K562 (cell line): ENCODE results near the gene EMC8. TPM values are rescaled to one million over a fixed set of nuclear protein-coding genes. Genes with fewer than 3 reads are reported as not detected.

ENCODE experiments used
- ATAC-seq: fragments of 200-7000 bp; cut with Tn5 transposase; 3 replicates; pipeline ENCODE4 v1.9.1; 2020; ENCODE audit warnings: moderate library complexity
- BruUV-seq: library from RNA; stranded (reverse); fragments of 400-500 nt; replicated peaks from 2 replicates; lab custom pipeline; 2021; lab: Mats Ljungman, UMichigan
- CTCF ChIA-PET: fragments of 300-600 bp; formaldehyde crosslinking; extraction: SDS; loops from one replicate; lab custom pipeline; 2021; ENCODE audit warnings: low intra/inter-chr PET ratio; lab: Yijun Ruan, JAX
- POLR2A ChIA-PET: fragments of 300-600, 350-650 bp; sonication (Branson Sonifier 250); formaldehyde crosslinking; extraction: SDS; loops from one replicate; lab custom pipeline; 2021; ENCODE audit warnings: antibody characterized with exemption, inconsistent platforms; lab: Yijun Ruan, JAX
- DNase-seq, 4 experiments: peaks; one replicate each; pipeline versions ENCODE4 v3.0.0 to v3.0.0-alpha.2; 2011 to 2018; ENCODE audit warnings: low spot score in 3 of 4, mixed read lengths in 3 of 4; ENCODE audit errors: extremely low read depth in 1 of 4
- FAIRE-seq: peaks from 2 replicates; lab custom pipeline; 2011; peaks lifted over from hg19 to GRCh38; lab: Jason Lieb, UNC
- H2AFZ ChIP-seq: 2 replicates; pipeline ENCODE4 v1.6.0; 2011; ENCODE audit warnings: low read depth, low read length, control low read depth, inconsistent platforms
- H3K27ac ChIP-seq: fragments of 200-600 bp; 3 replicates; pipeline ENCODE4 v1.8.0; 2011; ENCODE audit warnings: low read depth, mild to moderate bottlenecking, control low read depth, inconsistent platforms, low read length, moderate library complexity, mixed read lengths; ENCODE audit errors: extremely low read depth
- H3K27me3 ChIP-seq, 2 experiments: fragments of 300-600 bp in 1 of 2; 2 replicates in 1 of 2; 3 replicates in 1 of 2; pipeline versions ENCODE4 v1.6.0 to v1.8.0; 2011; ENCODE audit warnings: inconsistent platforms in 2 of 2, low read length in 2 of 2, mild to moderate bottlenecking in 1 of 2, mixed read lengths in 1 of 2, moderate library complexity in 1 of 2; ENCODE audit not compliant: control insufficient read depth in 2 of 2, insufficient read depth in 2 of 2
- H3K36me3 ChIP-seq: fragments of 300-600 bp; 3 replicates; pipeline ENCODE4 v1.8.0; 2011; ENCODE audit warnings: mild to moderate bottlenecking, low read length, inconsistent platforms; ENCODE audit not compliant: control insufficient read depth, insufficient read depth
- H3K4me1 ChIP-seq, 2 experiments: fragments of 200-600 bp in 1 of 2; replicated peaks in 1 of 2; 2 replicates in 1 of 2; 3 replicates in 1 of 2; pipeline versions ENCODE4 v1.5.1 to v1.8.0; 2011; ENCODE audit warnings: inconsistent platforms in 2 of 2, low read length in 2 of 2, mild to moderate bottlenecking in 1 of 2, mixed read lengths in 1 of 2, moderate library complexity in 1 of 2; ENCODE audit not compliant: control insufficient read depth in 2 of 2, insufficient read depth in 2 of 2
- H3K4me2 ChIP-seq: 2 replicates; pipeline ENCODE4 v1.6.1; 2011; ENCODE audit warnings: low read length, control low read depth, inconsistent platforms, mixed read lengths; ENCODE audit not compliant: insufficient read depth
- H3K4me3 ChIP-seq: fragments of 200-600 bp; sonication (generic), shearing (Covaris generic); 2 replicates; pipeline ENCODE4 v1.5.1; 2016; ENCODE audit warnings: control low read depth, inconsistent platforms
- H3K79me2 ChIP-seq: fragments of 200-600 bp; 3 replicates; pipeline ENCODE4 v1.8.0; 2011; ENCODE audit warnings: low read length, inconsistent platforms; ENCODE audit not compliant: control insufficient read depth, insufficient read depth
- H3K9ac ChIP-seq, 2 experiments: 2 replicates each; pipeline versions ENCODE4 v1.6.0 to v1.6.1; 2011; ENCODE audit warnings: low read depth in 2 of 2, low read length in 2 of 2, control low read depth in 1 of 2, inconsistent platforms in 1 of 2, mild to moderate bottlenecking in 1 of 2, mixed read lengths in 1 of 2; ENCODE audit not compliant: insufficient read depth in 1 of 2
- H3K9me1 ChIP-seq: one replicate; pipeline ENCODE4 v1.6.0; 2011; ENCODE audit warnings: inconsistent platforms, mild to moderate bottlenecking, low read length, moderate library complexity; ENCODE audit not compliant: control insufficient read depth, insufficient read depth
- H3K9me3 ChIP-seq: replicated peaks from 2 replicates; pipeline ENCODE4 v1.5.1; 2011; ENCODE audit warnings: low read depth, low read length, inconsistent platforms; ENCODE audit not compliant: control insufficient read depth, insufficient read depth
- H4K20me1 ChIP-seq: replicated peaks from 2 replicates; pipeline ENCODE4 v1.6.1; 2011; ENCODE audit warnings: low read length, inconsistent platforms, mixed read lengths; ENCODE audit not compliant: control insufficient read depth, insufficient read depth
- CUX1 ChIP-seq: fragments of 200-800 bp; sonication (Bioruptor generic); IDR thresholded peaks from 2 replicates; pipeline ENCODE4 v1.6.1; 2016; ENCODE audit warnings: missing genetic modification characterization, missing compliant biosample characterization
- DNMT1 ChIP-seq: fragments of 450-650 bp; IDR thresholded peaks from 2 replicates; pipeline ENCODE4 v1.6.1; 2016; ENCODE audit warnings: antibody characterized with exemption, mild to moderate bottlenecking
- ELF4 ChIP-seq: fragments of 450-650 bp; formaldehyde crosslinking; IDR thresholded peaks from 2 replicates; pipeline ENCODE4 v1.4.0; 2022; ENCODE audit warnings: missing genetic modification characterization
- EP300 ChIP-seq: IDR thresholded peaks from 2 replicates; pipeline ENCODE4 v1.6.1; 2012; ENCODE audit warnings: low read length, improper control_type of control experiment
- ETV5 ChIP-seq: sonication (generic); formaldehyde crosslinking; IDR thresholded peaks from 2 replicates; pipeline ENCODE4 v1.4.0; 2020; ENCODE audit warnings: low read depth, mild to moderate bottlenecking, missing genetic modification reagents
- GABPA ChIP-seq: fragments of 200-800 bp; sonication (Bioruptor generic); conservative IDR thresholded peaks from 2 replicates; pipeline ENCODE4 v1.6.1; 2016; ENCODE audit warnings: low read depth, missing genetic modification characterization, missing compliant biosample characterization
- MEIS2 ChIP-seq: fragments of 450-650 bp; IDR thresholded peaks from 2 replicates; pipeline ENCODE4 v1.6.1; 2014; ENCODE audit warnings: mild to moderate bottlenecking; ENCODE audit not compliant: partially characterized antibody
- MYNN ChIP-seq, 2 experiments: sonication (generic); formaldehyde crosslinking in 1 of 2; IDR thresholded peaks; 2 replicates each; pipeline versions ENCODE4 v1.5.0 to v1.6.1; 2016 to 2020; ENCODE audit warnings: antibody characterized with exemption in 1 of 2, missing genetic modification reagents in 1 of 2
- RHOXF2B ChIP-seq: fragments of 250-450 bp; sonication (Bioruptor Pico); conservative IDR thresholded peaks from 2 replicates; pipeline ENCODE4 v1.5.1; 2021
- SAP30 ChIP-seq: fragments of 200-600 bp; sonication (generic); IDR thresholded peaks from 2 replicates; pipeline ENCODE4 v1.6.1; 2012; ENCODE audit warnings: borderline replicate concordance, low read depth, mild to moderate bottlenecking, moderate library complexity, low read length, control low read depth, inconsistent platforms; ENCODE audit not compliant: insufficient read depth, poor library complexity, severe bottlenecking
- SIN3B ChIP-seq: fragments of 450-650 bp; IDR thresholded peaks from 2 replicates; pipeline ENCODE4 v1.6.1; 2017; ENCODE audit warnings: low read depth, mild to moderate bottlenecking, moderate library complexity
- ZBTB8A ChIP-seq: fragments of 450-650 bp; IDR thresholded peaks from 2 replicates; pipeline ENCODE4 v1.6.1; 2018; ENCODE audit warnings: mild to moderate bottlenecking, moderate library complexity; ENCODE audit not compliant: partially characterized antibody
- ZNF644 ChIP-seq: fragments of 200-800 bp; sonication (Bioruptor generic); IDR thresholded peaks from 2 replicates; pipeline ENCODE4 v1.6.1; 2016; ENCODE audit warnings: low read depth, missing genetic modification characterization, missing compliant biosample characterization
- ZNF778 ChIP-seq: fragments of 450-650 bp; formaldehyde crosslinking; IDR thresholded peaks from 2 replicates; pipeline ENCODE4 v1.4.0; 2020; ENCODE audit warnings: mild to moderate bottlenecking, moderate library complexity
- WGBS: fragments of 100-300 bp; shearing (Covaris generic); methylation state at CpG from one replicate; pipeline ENCODE4 v1.1.6; 2016; ENCODE audit warnings: low coverage, mixed read lengths; ENCODE audit not compliant: insufficient coverage; ENCODE audit errors: missing lambda C conversion rate; 5-methylcytosine and 5-hydroxymethylcytosine counted together
- in situ Hi-C: fragments of 300-500 bp; cut with MboI; formaldehyde crosslinking; loops from 4 replicates; pipeline ENCODE4 v1.15.0; 2018; ENCODE audit warnings: inconsistent platforms, mixed read lengths
- intact Hi-C: fragments of 100-400 bp; cut with micrococcal nuclease; formaldehyde crosslinking; loops from 2 replicates; pipeline ENCODE4 v1.14.2; 2022
- polyA plus RNA-seq, 8 experiments: library from polyadenylated mRNA; depleted of rRNA in 4 of 8; stranded (reverse) in 5 of 8; unstranded in 3 of 8; fragments of >200 nt; fragmentation: Nextera tagmentation in 2 of 8; fragmentation: Illumina TruSeq in 1 of 8; extraction: Ambion mirVana in 2 of 8; extraction: Trizol in 1 of 8; gene quantifications; 2 replicates each; pipeline versions ENCODE4 v1.2.1 to v1.2.3, GENCODE V29; 2011 to 2014; ENCODE audit warnings: inconsistent platforms in 1 of 8, missing spikeins in 1 of 8
- total RNA-seq, 7 experiments: library from RNA; depleted of rRNA in 6 of 7; stranded (reverse); fragments of >200 nt in 6 of 7; fragmentation: Illumina TruSeq in 2 of 7; extraction: Trizol in 2 of 7; gene quantifications; 2 replicates each; pipeline versions ENCODE4 v1.2.1 to v1.2.3, GENCODE V29; 2011 to 2021; ENCODE audit warnings: low replicate concordance in 1 of 7

EMC8 gene
- total and polyA plus RNA-seq, 9 of the 15 experiments (the other 6 are each of a cell fraction or from before 2014, with no cell fraction given): 11.4 to 81.8 (median 48.6) TPM

DNA sequence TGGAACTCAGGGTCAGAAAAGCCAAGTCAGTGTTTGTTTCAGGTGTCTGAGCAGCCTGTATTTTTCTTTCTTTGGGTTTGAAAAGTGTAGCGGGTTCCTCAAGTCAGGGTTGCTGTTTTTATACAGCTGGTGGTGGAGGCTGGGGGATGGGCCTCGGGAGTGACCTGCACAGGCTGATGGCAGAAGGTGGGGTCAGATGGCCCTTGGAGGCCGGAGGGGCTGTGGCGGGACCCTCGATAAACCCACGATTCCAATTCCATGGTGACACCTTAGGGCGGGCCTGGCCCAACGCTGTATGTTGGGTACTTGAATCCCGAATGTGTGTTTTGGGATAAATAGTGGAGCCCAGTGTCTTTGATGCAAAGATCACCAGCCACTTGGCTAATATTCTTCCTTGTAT is 28.8 kb upstream of the EMC8 start:
- Histone ChIP-seq H3K9ac (no peak overlapping the region), H3K9me1 (no peaks in the 10 kb centered on the region), H3K4me2 (no peak overlapping the region), H3K4me3 (no peak overlapping the region), H3K9me3 (no peaks in the 10 kb centered on the region), H3K27ac (no peak overlapping the region), H4K20me1 (no peaks in the 10 kb centered on the region)
- CTCF ChIA-PET: no interaction called here
- FAIRE-seq: no peak
- TF ChIP-seq SAP30 (no peak), CUX1 (CRISPR knock-in tag) (no peak), RHOXF2B (no peak), ZNF778 (CRISPR knock-in tag) (no peak), ZBTB8A (no peak), ETV5 (no peak), ELF4 (CRISPR knock-in tag) (no peak), MYNN (IDR thresholded peaks at IDR 0.05) (no peak), MYNN (CRISPR knock-in tag; IDR thresholded peaks at IDR 0.05) (no peak), EP300 (no peak), GABPA (tag) (no peak), MEIS2 (no peak), DNMT1 (no peak), SIN3B (no peak), ZNF644 (tag) (no peak)
- TF ChIP-seq, all 486 proteins: peak for 0
- POLR2A ChIA-PET: no interaction called here
- no TSS peak for BruUV-seq
- intact Hi-C loops: no loop called here
- 0% methylated on average over 9 of the region's 9 CpGs for WGBS
- DNase-seq (no peak), ATAC-seq (no peak)
- in situ Hi-C loops: loop anchor here (10.0 kb wide), 1 partner anchor 687 kb away; the partner anchor contains the start of gene FOXF1
- no peaks in the 10 kb centered on the region for H3K4me1 ChIP-seq
- H3K79me2 ChIP-seq: no peaks in the 10 kb centered on the region
- no peak overlapping the region for H2AFZ ChIP-seq
- H3K27me3 ChIP-seq: peaks cover 14 to 52% of the 10 kb centered on the region in 2 experiments
- no peaks in the 10 kb centered on the region for H3K36me3 ChIP-seq
